GM12874 (cell line): ENCODE measurements around the gene HS3ST6.

ENCODE experiments used
- CTCF ChIP-seq: IDR thresholded peaks from 2 replicates; pipeline ENCODE4 v1.5.1; 2011; ENCODE audit warnings: low read depth, mild to moderate bottlenecking, control low read depth, low read length, moderate library complexity; ENCODE audit not compliant: insufficient read depth

HS3ST6 gene

GRCh38 chr16:1887711-1888354 is 30.4 kb downstream of the HS3ST6 start:
- TF ChIP-seq CTCF = no peak

GRCh38 chr16:1884889-1885288 is 33.3 kb downstream of the HS3ST6 start:
- TF ChIP-seq CTCF = no peak

GRCh38 chr16:1884155-1884760 is 34.0 kb downstream of the HS3ST6 start:
- TF ChIP-seq CTCF = no peak

GRCh38 chr16:1879477-1879876 is 38.7 kb downstream of the HS3ST6 start:
- TF ChIP-seq CTCF = no peak

- no peak for TF ChIP-seq CTCF
Measured at GRCh38 chr16:1878256-1878655, 40.0 kb downstream of the HS3ST6 start.

GRCh38 chr16:1877804-1878203 is 40.4 kb downstream of the HS3ST6 start:
- TF ChIP-seq CTCF = no peak

- TF ChIP-seq CTCF = no peak
Measured at GRCh38 chr16:1877089-1877488, 41.1 kb downstream of the HS3ST6 start.
